Measurements from ENCODE around the gene KIF3C. TPM values are rescaled to one million over a fixed set of nuclear protein-coding genes. Genes with fewer than 3 reads are reported as not detected.

KIF3C gene
- total RNA-seq, 2 experiments from 2014 or later: 7.0 to 7.5 TPM

Other genes with a start within 250 kb of the KIF3C start
- gene ASXL2, start 104.0 kb downstream of the KIF3C start, total RNA-seq: 10 to 100 TPM; 39.3 to 44.4 TPM
- gene RAB10, start 51.6 kb upstream of the KIF3C start, total RNA-seq: 100 to 1,000 TPM; 107 to 123 TPM
- 1 to 10 TPM; 2.9 to 3.5 TPM for gene GAREM2, start 190.6 kb upstream of the KIF3C start, total RNA-seq